Fibroblast of villous mesenchyme (primary cell): Measurements from ENCODE around the gene PIGK. TPM values are rescaled to one million over a fixed set of nuclear protein-coding genes. Genes with fewer than 3 reads are reported as not detected.
"Not testable (repeated sequence)": the region's sequence is repeated elsewhere in the genome, so short reads cannot be mapped to it uniquely, and the experiment has no call there.

Experiments used
- DNase-seq: peaks from one replicate; pipeline ENCODE4 v3.0.0-alpha.2; 2010; ENCODE audit warnings: low read depth
- H3K4me3 ChIP-seq: 2 replicates; pipeline ENCODE4 v1.5.1; 2011; ENCODE audit warnings: low read depth, mild to moderate bottlenecking, low read length
- CTCF ChIP-seq: IDR thresholded peaks from 2 replicates; pipeline ENCODE4 v1.5.1; 2012; ENCODE audit warnings: low read depth, mild to moderate bottlenecking, low read length; ENCODE audit not compliant: insufficient read depth
- total RNA-seq: library from RNA; depleted of rRNA; stranded (reverse); fragments of >200 nt; gene quantifications from 2 replicates; pipeline ENCODE4 v1.2.3, GENCODE V29; 2012

The PIGK gene
- total RNA-seq, 1 donor, result 32.8 TPM

- H3K4me3 ChIP-seq, result no peak overlapping the region
- no peak for TF ChIP-seq CTCF
- DNase-seq, result no peak
Observed at GRCh38 chr1:77227381-77227780, 8.2 kb upstream of the PIGK start.

GRCh38 chr1:77222496-77222895 lies 3.3 kb upstream of the PIGK start:
- DNase-seq, result no peak
- TF ChIP-seq CTCF, result no peak
- no peak overlapping the region for H3K4me3 ChIP-seq

- no peak overlapping the region for H3K4me3 ChIP-seq
- peak; percentile 50 for DNase-seq
- no peak for TF ChIP-seq CTCF
Observed at GRCh38 chr1:77220687-77221463, 1.6 kb upstream of the PIGK start.

- DNase-seq, result no peak
- no peak for TF ChIP-seq CTCF
- peak overlapping the region; percentile 91 for H3K4me3 ChIP-seq
Observed at GRCh38 chr1:77218477-77219165, 609 bp downstream of the PIGK start.

- not testable (repeated sequence) for H3K4me3 ChIP-seq, DNase-seq
Observed at GRCh38 chr1:77204043-77204442, 15.2 kb downstream of the PIGK start.

- no peak overlapping the region for H3K4me3 ChIP-seq
- DNase-seq, result no peak
- no peak for TF ChIP-seq CTCF
Observed at GRCh38 chr1:77202751-77203150, 16.5 kb downstream of the PIGK start.

GRCh38 chr1:77200806-77201205 lies 18.4 kb downstream of the PIGK start:
- TF ChIP-seq CTCF, result no peak
- no peak for DNase-seq

More at GRCh38 chr1:77200806-77201205, 18.4 kb downstream of the PIGK start:
- H3K4me3 ChIP-seq, result no peak overlapping the region
